ENCODE results near the gene MGLL. TPM values are rescaled to one million over a fixed set of nuclear protein-coding genes. Genes with fewer than 3 reads are reported as not detected.

The MGLL gene
- total and polyA plus RNA-seq, 2 donors from 2014 or later: 74.2 to 250 TPM

GRCh38 chr3:127710155-127710941, 112.0 kb downstream of the MGLL start:
- Histone ChIP-seq H3K9me3 (ENCODE audit: control insufficient read depth in 2 of 3, insufficient read depth in 1 of 3, low read length in 3 of 3) (no peaks in the 10 kb centered on the region), H3K27ac (ENCODE audit: low read depth in 2 of 2, low read length in 2 of 2) (no peak overlapping the region), H3K36me3 (ENCODE audit: control insufficient read depth in 2 of 3, insufficient read depth in 3 of 3, low read length in 3 of 3) (no peaks in the 10 kb centered on the region), H3K4me1 (ENCODE audit: control insufficient read depth in 2 of 3, insufficient read depth in 2 of 3, low read depth in 1 of 3, low read length in 3 of 3) (peaks cover 0 to 5% (median 0%) of the 10 kb centered on the region in 3 donors), H3K4me3 (ENCODE audit: low read length in 3 of 3) (no peak overlapping the region), H3K27me3 (ENCODE audit: control insufficient read depth, insufficient read depth, low read length) (no peaks in the 10 kb centered on the region), H3K9ac (ENCODE audit: low read length in 3 of 3) (no peak overlapping the region)
- FAIRE-seq: no peak
- TF ChIP-seq CTCF (IDR thresholded peaks at IDR 0.05; ENCODE audit: borderline replicate concordance, extremely low read depth, insufficient read depth): no peak
- intact Hi-C loops (cut with DNase I): no loop called here
- DNase-seq: peak in 2 of 5 donors; percentile 20 to 54

GRCh38 chr3:127709320-127710060, 112.8 kb downstream of the MGLL start:
- TF ChIP-seq CTCF (IDR thresholded peaks at IDR 0.05; ENCODE audit: borderline replicate concordance, extremely low read depth, insufficient read depth): no peak
- DNase-seq (no peak), FAIRE-seq (no peak)
- Histone ChIP-seq H3K36me3 (ENCODE audit: control insufficient read depth in 2 of 3, insufficient read depth in 3 of 3, low read length in 3 of 3) (no peaks in the 10 kb centered on the region), H3K9ac (ENCODE audit: low read length in 3 of 3) (no peak overlapping the region), H3K27ac (ENCODE audit: low read depth in 2 of 2, low read length in 2 of 2) (no peak overlapping the region), H3K27me3 (ENCODE audit: control insufficient read depth, insufficient read depth, low read length) (no peaks in the 10 kb centered on the region), H3K4me3 (ENCODE audit: low read length in 3 of 3) (no peak overlapping the region), H3K9me3 (ENCODE audit: control insufficient read depth in 2 of 3, insufficient read depth in 1 of 3, low read length in 3 of 3) (no peaks in the 10 kb centered on the region), H3K4me1 (ENCODE audit: control insufficient read depth in 2 of 3, insufficient read depth in 2 of 3, low read depth in 1 of 3, low read length in 3 of 3) (peaks cover 0 to 5% (median 0%) of the 10 kb centered on the region in 3 donors)
- intact Hi-C loops (cut with DNase I): no loop called here

GRCh38 chr3:127708837-127709236, 113.5 kb downstream of the MGLL start:
- H3K9ac ChIP-seq (ENCODE audit: low read length in 3 of 3): no peak overlapping the region
- no peak overlapping the region for H3K4me3 ChIP-seq (ENCODE audit: low read length in 3 of 3)
- no peaks in the 10 kb centered on the region for H3K27me3 ChIP-seq (ENCODE audit: control insufficient read depth, insufficient read depth, low read length)
- peaks cover 0 to 5% (median 0%) of the 10 kb centered on the region in 3 donors for H3K4me1 ChIP-seq (ENCODE audit: control insufficient read depth in 2 of 3, insufficient read depth in 2 of 3, low read depth in 1 of 3, low read length in 3 of 3)
- H3K27ac ChIP-seq (ENCODE audit: low read depth in 2 of 2, low read length in 2 of 2): no peak overlapping the region
- intact Hi-C loops (cut with DNase I): no loop called here
- no peak for TF ChIP-seq CTCF (IDR thresholded peaks at IDR 0.05; ENCODE audit: borderline replicate concordance, extremely low read depth, insufficient read depth)
- FAIRE-seq (no peak), DNase-seq (no peak)
- H3K9me3 ChIP-seq (ENCODE audit: control insufficient read depth in 2 of 3, insufficient read depth in 1 of 3, low read length in 3 of 3): peaks cover 0 to 2% (median 0%) of the 10 kb centered on the region in 3 donors
- H3K36me3 ChIP-seq (ENCODE audit: control insufficient read depth in 2 of 3, insufficient read depth in 3 of 3, low read length in 3 of 3): no peaks in the 10 kb centered on the region

All from kidney (tissue), 14 donors.